Measurements from ENCODE around the gene YY1.
A peak's percentile ranks its signal among the peaks of the same experiment; 100 is the strongest.

DNA sequence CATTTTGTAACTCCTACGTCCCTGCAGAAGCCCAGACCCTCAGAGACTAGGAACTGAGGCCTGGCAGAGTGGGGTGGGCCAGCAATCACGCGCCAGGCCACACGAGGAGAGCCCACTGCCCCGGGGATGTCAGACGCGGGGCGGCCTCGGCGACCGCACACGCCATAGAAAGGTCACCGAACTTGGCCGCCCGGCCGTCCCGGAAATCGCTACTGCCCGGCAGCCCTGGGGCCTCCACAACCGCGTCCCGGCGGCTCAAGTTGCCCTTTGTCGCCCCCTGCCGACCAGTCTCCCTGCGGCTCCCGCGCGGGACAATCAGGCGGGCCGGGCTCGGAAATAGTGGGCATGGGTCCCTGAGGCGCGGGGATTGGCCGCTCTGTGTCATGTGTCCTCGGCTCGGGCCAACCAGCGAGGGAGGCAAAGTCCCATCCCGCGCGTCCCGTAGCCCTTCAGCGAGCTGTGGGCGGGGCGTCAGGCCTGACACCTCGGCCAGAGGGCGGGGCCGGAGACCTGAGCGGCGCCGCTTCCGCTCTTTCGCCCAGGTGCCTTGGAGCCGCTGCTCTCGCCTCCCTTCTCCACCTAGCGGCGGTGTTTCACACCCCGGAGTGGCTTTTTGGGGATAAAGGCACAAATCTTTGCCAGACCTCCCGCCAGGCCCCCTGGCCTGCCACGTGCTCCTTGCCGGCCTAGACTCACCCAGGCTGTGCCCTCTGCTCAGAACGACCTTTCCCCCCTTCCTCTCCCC, 46.1 kb upstream of the YY1 start:
- TF ChIP-seq, protein P1, sequence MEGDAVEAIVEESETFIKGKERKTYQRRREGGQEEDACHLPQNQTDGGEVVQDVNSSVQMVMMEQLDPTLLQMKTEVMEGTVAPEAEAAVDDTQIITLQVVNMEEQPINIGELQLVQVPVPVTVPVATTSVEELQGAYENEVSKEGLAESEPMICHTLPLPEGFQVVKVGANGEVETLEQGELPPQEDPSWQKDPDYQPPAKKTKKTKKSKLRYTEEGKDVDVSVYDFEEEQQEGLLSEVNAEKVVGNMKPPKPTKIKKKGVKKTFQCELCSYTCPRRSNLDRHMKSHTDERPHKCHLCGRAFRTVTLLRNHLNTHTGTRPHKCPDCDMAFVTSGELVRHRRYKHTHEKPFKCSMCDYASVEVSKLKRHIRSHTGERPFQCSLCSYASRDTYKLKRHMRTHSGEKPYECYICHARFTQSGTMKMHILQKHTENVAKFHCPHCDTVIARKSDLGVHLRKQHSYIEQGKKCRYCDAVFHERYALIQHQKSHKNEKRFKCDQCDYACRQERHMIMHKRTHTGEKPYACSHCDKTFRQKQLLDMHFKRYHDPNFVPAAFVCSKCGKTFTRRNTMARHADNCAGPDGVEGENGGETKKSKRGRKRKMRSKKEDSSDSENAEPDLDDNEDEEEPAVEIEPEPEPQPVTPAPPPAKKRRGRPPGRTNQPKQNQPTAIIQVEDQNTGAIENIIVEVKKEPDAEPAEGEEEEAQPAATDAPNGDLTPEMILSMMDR (IDR thresholded peaks at IDR 0.05) = peak; percentile 61 to 96 (median 83)
- peak in 1 of 2 donors; percentile 62 for TF ChIP-seq POLR2A (IDR thresholded peaks at IDR 0.05)

Measured in thyroid gland (tissue), 4 donors.